ENCODE measurements around the gene JADE3. TPM values are rescaled to one million over a fixed set of nuclear protein-coding genes. Genes with fewer than 3 reads are reported as not detected.

JADE3 gene
- total RNA-seq, 1 experiment from 2014 or later, result 14.3 TPM

DNA sequence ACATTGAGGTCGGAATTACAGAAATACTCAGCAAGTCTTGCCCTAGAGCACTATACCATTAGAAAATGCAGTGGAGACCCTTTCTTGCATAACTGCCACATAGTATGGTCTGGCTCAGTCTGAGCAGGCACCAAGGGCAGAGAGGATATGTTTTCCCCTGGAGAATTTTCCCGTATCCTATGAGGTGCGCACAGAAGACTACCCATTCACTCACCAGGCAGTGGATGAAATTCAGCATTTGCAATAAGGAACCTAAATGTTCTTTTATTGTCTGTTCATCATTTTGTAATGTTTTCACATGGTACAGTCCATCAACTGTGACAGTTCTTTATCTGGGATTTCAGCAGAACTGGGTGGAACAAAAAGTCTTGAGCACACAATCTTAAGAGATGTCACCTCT lies 15.5 kb downstream of the JADE3 start:
- Histone ChIP-seq H3K27me3 (ENCODE audit: insufficient read depth, low read length) (no peaks in the 10 kb centered on the region), H3K27ac (ENCODE audit: low read depth, low read length) (no peak overlapping the region), H3K79me2 (ENCODE audit: insufficient read depth, low read length) (0 out of 2 replicates have a peak, but pooled peaks cover 2% of the 10 kb centered on the region), H4K20me1 (ENCODE audit: insufficient read depth) (no peaks in the 10 kb centered on the region), H2AFZ (ENCODE audit: low read depth, low read length, poor library complexity, severe bottlenecking) (no peak overlapping the region), H3K4me1 (ENCODE audit: control insufficient read depth in 1 of 2, insufficient read depth in 2 of 2, low read length in 2 of 2) (peaks cover 0 to 7% of the 10 kb centered on the region in 2 experiments; a peak in 2 of 4 replicates), H3K4me2 (ENCODE audit: low read length) (no peak overlapping the region), H3K9ac (ENCODE audit: low read length) (no peak overlapping the region), H3K9me2 (ENCODE audit: insufficient read depth) (no peaks in the 10 kb centered on the region), H3K4me3 (replicated peaks in 1 of 2; ENCODE audit: low read depth in 1 of 2, low read length in 2 of 2) (no peak overlapping the region), H3K36me3 (ENCODE audit: control insufficient read depth in 1 of 2, insufficient read depth in 2 of 2, low read length in 2 of 2) (no peaks in the 10 kb centered on the region), H3K9me3 (ENCODE audit: control insufficient read depth in 1 of 2, insufficient read depth in 1 of 2, low read depth in 1 of 2, low read length in 2 of 2) (no peaks in the 10 kb centered on the region)
- no peak for ATAC-seq
- intact Hi-C loops (cut with micrococcal nuclease), result no loop called here
- DNase-seq (ENCODE audit: low read depth, low spot score), result no peak
- no TSS peak for BruUV-seq (replicated peaks)
- RAD21 ChIA-PET (ENCODE audit: low non-redundant PET in 1 of 2, low total read pairs in 2 of 2, uncharacterized antibody in 2 of 2, unreplicated experiment in 2 of 2), result no interaction called here
- TF ChIP-seq EGR1 (IDR thresholded peaks at IDR 0.05; ENCODE audit: low read depth) (no peak), YY1 (IDR thresholded peaks at IDR 0.05; ENCODE audit: extremely low read depth, insufficient replicate concordance, low read depth, low read length) (no peak), FOSL1 (IDR thresholded peaks at IDR 0.05; ENCODE audit: low read depth) (no peak), MAX (IDR thresholded peaks at IDR 0.05) (no peak), CEBPB (IDR thresholded peaks at IDR 0.05; ENCODE audit: low read depth) (no peak), EZH2phosphoT487 (IDR thresholded peaks at IDR 0.05; ENCODE audit: borderline replicate concordance) (no peak), ELF1 (IDR thresholded peaks at IDR 0.05; ENCODE audit: borderline replicate concordance, low read depth) (no peak), SP1 (IDR thresholded peaks at IDR 0.05; ENCODE audit: low read depth) (no peak), TCF7L2 (IDR thresholded peaks at IDR 0.05; ENCODE audit: borderline replicate concordance, extremely low read depth, insufficient read depth, insufficient read length) (no peak), SIN3A (IDR thresholded peaks at IDR 0.05; ENCODE audit: low read depth) (no peak), RAD21 (IDR thresholded peaks at IDR 0.05; ENCODE audit: low read depth) (no peak), REST (IDR thresholded peaks at IDR 0.05; ENCODE audit: low read depth) (no peak)
- TF ChIP-seq, protein P1, sequence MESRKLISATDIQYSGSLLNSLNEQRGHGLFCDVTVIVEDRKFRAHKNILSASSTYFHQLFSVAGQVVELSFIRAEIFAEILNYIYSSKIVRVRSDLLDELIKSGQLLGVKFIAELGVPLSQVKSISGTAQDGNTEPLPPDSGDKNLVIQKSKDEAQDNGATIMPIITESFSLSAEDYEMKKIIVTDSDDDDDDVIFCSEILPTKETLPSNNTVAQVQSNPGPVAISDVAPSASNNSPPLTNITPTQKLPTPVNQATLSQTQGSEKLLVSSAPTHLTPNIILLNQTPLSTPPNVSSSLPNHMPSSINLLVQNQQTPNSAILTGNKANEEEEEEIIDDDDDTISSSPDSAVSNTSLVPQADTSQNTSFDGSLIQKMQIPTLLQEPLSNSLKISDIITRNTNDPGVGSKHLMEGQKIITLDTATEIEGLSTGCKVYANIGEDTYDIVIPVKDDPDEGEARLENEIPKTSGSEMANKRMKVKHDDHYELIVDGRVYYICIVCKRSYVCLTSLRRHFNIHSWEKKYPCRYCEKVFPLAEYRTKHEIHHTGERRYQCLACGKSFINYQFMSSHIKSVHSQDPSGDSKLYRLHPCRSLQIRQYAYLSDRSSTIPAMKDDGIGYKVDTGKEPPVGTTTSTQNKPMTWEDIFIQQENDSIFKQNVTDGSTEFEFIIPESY (IDR thresholded peaks at IDR 0.05; ENCODE audit: extremely low read depth, insufficient replicate concordance, low read length), result no peak
- TF ChIP-seq, protein P2, sequence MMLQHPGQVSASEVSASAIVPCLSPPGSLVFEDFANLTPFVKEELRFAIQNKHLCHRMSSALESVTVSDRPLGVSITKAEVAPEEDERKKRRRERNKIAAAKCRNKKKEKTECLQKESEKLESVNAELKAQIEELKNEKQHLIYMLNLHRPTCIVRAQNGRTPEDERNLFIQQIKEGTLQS (IDR thresholded peaks at IDR 0.05), result no peak
- POLR2A ChIA-PET, result no interaction called here
- CTCF ChIA-PET, result no interaction called here

Data from HCT116 (cell line).